Measurements from ENCODE around the gene CACNA1H. TPM values are rescaled to one million over a fixed set of nuclear protein-coding genes. Genes with fewer than 3 reads are reported as not detected.

The CACNA1H gene
- total and polyA plus RNA-seq, 2 of the 8 experiments (the other 6 are each of a cell fraction or from before 2014, with no cell fraction given): 14.0 to 28.7 TPM

DNA sequence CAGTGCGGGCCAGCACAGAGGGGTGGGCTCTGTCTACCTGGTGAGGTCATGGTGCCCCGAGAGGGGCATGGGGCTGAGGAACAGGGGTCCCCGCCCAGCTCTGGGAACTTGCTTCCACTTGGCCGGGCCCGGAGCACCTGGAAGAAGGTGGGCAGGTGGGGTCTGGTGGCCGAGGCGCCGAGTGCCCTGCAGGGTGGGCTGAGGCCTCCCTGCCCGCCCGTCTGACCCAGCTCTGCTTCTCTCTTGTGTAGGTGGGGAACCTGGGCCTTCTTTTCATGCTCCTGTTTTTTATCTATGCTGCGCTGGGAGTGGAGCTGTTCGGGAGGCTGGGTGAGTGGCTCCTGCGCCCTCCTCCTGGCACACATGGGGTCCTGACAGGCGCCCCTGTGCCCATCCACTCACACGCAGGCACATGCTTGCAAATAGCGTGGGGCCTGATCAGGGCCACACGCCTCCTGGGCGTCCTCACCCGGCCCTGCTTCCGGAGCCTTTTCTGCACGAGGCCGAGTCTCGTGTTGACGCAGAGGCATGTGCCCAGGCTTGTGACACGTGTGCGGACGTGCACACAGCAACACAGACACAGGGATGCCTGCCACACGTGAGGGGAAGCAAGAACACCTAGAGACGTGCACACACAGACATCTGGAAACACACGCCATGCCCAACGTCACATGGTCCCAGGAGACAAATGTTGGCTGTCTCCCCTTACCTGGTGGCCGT lies 63.9 kb downstream of the CACNA1H start:
- no peak overlapping the region for H3K4me3 ChIP-seq (ENCODE audit: extremely low read depth in 1 of 4, insufficient read depth in 2 of 4, low read depth in 3 of 4, low read length in 4 of 4)
- POLR2A ChIA-PET (ENCODE audit: partially characterized antibody): interaction anchor here (0.5 kb wide), 1 partner anchor 64 kb away, joined by 4 read pairs; no protein-coding TSS in a partner anchor
- 96% methylated on average over 28 of the region's 32 CpGs; no CpG with 5 or more reads in 1 of the 2 experiments for WGBS, 2 experiments (ENCODE audit: extremely low coverage in 1 of 2, insufficient coverage in 1 of 2, insufficient read length in 1 of 2, insufficient replicate concordance in 2 of 2, low coverage in 1 of 2, low lambda C conversion rate in 2 of 2, missing lambda C conversion rate in 1 of 2)
- no peak for FAIRE-seq
- H3K23ac ChIP-seq (ENCODE audit: insufficient read length): no peak overlapping the region
- H3K9me3 ChIP-seq (ENCODE audit: insufficient read depth in 2 of 2, low read depth in 1 of 2, low read length in 1 of 2): no peaks in the 10 kb centered on the region
- H2BK20ac ChIP-seq (ENCODE audit: low read length): no peak overlapping the region
- peaks cover 2 to 67% (median 9%) of the 10 kb centered on the region in 4 experiments; a peak in 6 of 8 replicates for H3K36me3 ChIP-seq (ENCODE audit: control insufficient read depth in 2 of 4, insufficient read depth in 4 of 4, low read length in 3 of 4)
- H2BK120ac ChIP-seq (replicated peaks; ENCODE audit: low read depth, low read length): no peak overlapping the region
- H3K4me2 ChIP-seq (ENCODE audit: insufficient read depth in 1 of 2, low read depth in 2 of 2, low read length in 2 of 2): no peak overlapping the region
- no peak overlapping the region for H3K9ac ChIP-seq (replicated peaks in 1 of 4; ENCODE audit: extremely low read depth in 1 of 4, low read depth in 3 of 4, low read length in 3 of 4)
- no peak overlapping the region for H3K27ac ChIP-seq (ENCODE audit: low read depth, low read length)
- H3K79me1 ChIP-seq (ENCODE audit: low read depth, low read length): no peaks in the 10 kb centered on the region
- H3K4me1 ChIP-seq (replicated peaks in 1 of 4; ENCODE audit: control insufficient read depth in 3 of 4, insufficient read depth in 4 of 4, low read length in 3 of 4): no peaks in the 10 kb centered on the region
- H2BK5ac ChIP-seq (ENCODE audit: low read depth, low read length): no peak overlapping the region
- CTCF ChIA-PET (ENCODE audit: partially characterized antibody): no interaction called here
- no peak for DNase-seq (ENCODE audit: low read depth in 1 of 2, low spot score in 2 of 2)
- no peak overlapping the region for H3K18ac ChIP-seq (ENCODE audit: extremely low read depth, low read length)
- H4K5ac ChIP-seq (ENCODE audit: insufficient read length, low read depth, low read length): no peak overlapping the region
- no peak overlapping the region for H2AFZ ChIP-seq (ENCODE audit: low read length)
- H4K20me1 ChIP-seq (replicated peaks in 1 of 2; ENCODE audit: control insufficient read depth in 1 of 2, insufficient read depth in 2 of 2, low read length in 2 of 2): peaks cover 0 to 4% of the 10 kb centered on the region in 2 experiments
- no peak overlapping the region for H4K91ac ChIP-seq (replicated peaks; ENCODE audit: insufficient read length, low read length)
- H2BK12ac ChIP-seq (ENCODE audit: low read depth, low read length): no peak overlapping the region
- H3K79me2 ChIP-seq (ENCODE audit: control insufficient read depth in 1 of 2, insufficient read depth in 2 of 2, low read length in 2 of 2): no peaks in the 10 kb centered on the region
- H2BK15ac ChIP-seq (ENCODE audit: low read length): no peak overlapping the region
- no peaks in the 10 kb centered on the region for H3K27me3 ChIP-seq (replicated peaks in 1 of 4; ENCODE audit: control insufficient read depth in 3 of 4, extremely low read depth in 1 of 4, insufficient read depth in 3 of 4, low read length in 3 of 4)
- H3K14ac ChIP-seq (ENCODE audit: insufficient read length): no peak overlapping the region
- no peak overlapping the region for H2AK5ac ChIP-seq (ENCODE audit: low read depth, low read length)
- H4K8ac ChIP-seq (ENCODE audit: extremely low read depth, insufficient read depth, low read length): no peak overlapping the region
- H3K4ac ChIP-seq (replicated peaks; ENCODE audit: insufficient read length, low read depth, low read length): no peak overlapping the region
- H3K23me2 ChIP-seq (ENCODE audit: low read depth, low read length): no peaks in the 10 kb centered on the region
- no peak overlapping the region for H3K56ac ChIP-seq (replicated peaks; ENCODE audit: insufficient read length, low read depth, low read length)
- TF ChIP-seq POLR2A (IDR thresholded peaks at IDR 0.05; ENCODE audit: control extremely low read depth in 1 of 2, low read depth in 2 of 2, low read length in 2 of 2) (no peak), KDM1A (IDR thresholded peaks at IDR 0.05; ENCODE audit: borderline replicate concordance, low read length) (no peak), SIRT6 (IDR thresholded peaks at IDR 0.05; ENCODE audit: low read length) (no peak), ASH2L (IDR thresholded peaks at IDR 0.05; ENCODE audit: low read length) (no peak), RFX5 (IDR thresholded peaks at IDR 0.05; ENCODE audit: borderline replicate concordance, low read depth, low read length) (no peak), CHD2 (IDR thresholded peaks at IDR 0.05; ENCODE audit: low read length) (no peak), PHF8 (conservative IDR thresholded peaks at IDR 0.05; ENCODE audit: low read depth, low read length) (no peak), ZNF274 (IDR thresholded peaks at IDR 0.05; ENCODE audit: borderline replicate concordance, extremely low read depth, low read length) (no peak), SAP30 (IDR thresholded peaks at IDR 0.05; ENCODE audit: insufficient read depth, insufficient replicate concordance, low read length) (no peak), RNF2 (IDR thresholded peaks at IDR 0.05; ENCODE audit: borderline replicate concordance, low read depth, low read length, missing control alignments, poor library complexity, severe bottlenecking) (no peak), BCL11A (IDR thresholded peaks at IDR 0.05; ENCODE audit: low read depth in 2 of 2, low read length in 2 of 2) (no peak), BACH1 (IDR thresholded peaks at IDR 0.05; ENCODE audit: low read length) (no peak), CEBPB (IDR thresholded peaks at IDR 0.05; ENCODE audit: low read depth, low read length) (no peak), RXRA (IDR thresholded peaks at IDR 0.05; ENCODE audit: insufficient read depth, low read depth, low read length) (no peak)
